Non-pigmented ciliary epithelial cell (primary cell): ENCODE results near the gene FAM167B.

Experiments used
- DNase-seq: peaks from one replicate; pipeline ENCODE4 v3.0.0-alpha.2; 2010; ENCODE audit warnings: low read depth

The FAM167B gene

GRCh38 chr1:32223683-32224082 lies 23.3 kb upstream of the FAM167B start:
- no peak for DNase-seq

- no peak for DNase-seq
Measured at GRCh38 chr1:32224285-32224684, 22.7 kb upstream of the FAM167B start.

GRCh38 chr1:32228771-32229170 lies 18.3 kb upstream of the FAM167B start:
- no peak for DNase-seq

GRCh38 chr1:32231843-32232432 lies 15.1 kb upstream of the FAM167B start:
- DNase-seq, result no peak

- no peak for DNase-seq
Measured at GRCh38 chr1:32232558-32233304, 14.3 kb upstream of the FAM167B start.

GRCh38 chr1:32234792-32235191 lies 12.2 kb upstream of the FAM167B start:
- no peak for DNase-seq

GRCh38 chr1:32239337-32239736 lies 7.7 kb upstream of the FAM167B start:
- no peak for DNase-seq

GRCh38 chr1:32239790-32240139 lies 7.3 kb upstream of the FAM167B start:
- no peak for DNase-seq

GRCh38 chr1:32240140-32240951 lies 6.7 kb upstream of the FAM167B start:
- no peak for DNase-seq

- no peak for DNase-seq
Measured at GRCh38 chr1:32241001-32241763, 5.8 kb upstream of the FAM167B start.

- no peak for DNase-seq
Measured at GRCh38 chr1:32242341-32242851, 4.6 kb upstream of the FAM167B start.

- no peak for DNase-seq
Measured at GRCh38 chr1:32247452-32247851, 430 bp downstream of the FAM167B start.

- no peak for DNase-seq
Measured at GRCh38 chr1:32247983-32248889, 1.2 kb downstream of the FAM167B start.

- DNase-seq, result no peak
Measured at GRCh38 chr1:32249831-32250525, 3.0 kb downstream of the FAM167B start.

GRCh38 chr1:32250893-32251716 lies 4.1 kb downstream of the FAM167B start, which contains the start of gene LCK:
LCK (plus strand) TSS chr1:32251265; CDS start chr1:32274330, 23,065 bp downstream.
- no peak for DNase-seq

GRCh38 chr1:32255072-32256071 lies 8.3 kb downstream of the FAM167B start:
- no peak for DNase-seq

GRCh38 chr1:32256473-32257226 lies 9.6 kb downstream of the FAM167B start:
- no peak for DNase-seq

- DNase-seq, result no peak
Measured at GRCh38 chr1:32257227-32257508, 10.1 kb downstream of the FAM167B start.
